SU-DHL-6 (cell line): ENCODE data around the gene DOK7.
"Not testable (repeated sequence)": the region's sequence is repeated elsewhere in the genome, so short reads cannot be mapped to it uniquely, and the experiment has no call there.

Source experiments
- H2AFZ ChIP-seq: fragments of 200-600 bp; sonication (generic); 2 replicates; pipeline ENCODE4 v1.6.1; 2014; ENCODE audit warnings: low read depth, mild to moderate bottlenecking, moderate library complexity, mixed read lengths, antibody characterized with exemption, low read length; ENCODE audit not compliant: severe bottlenecking
- H3F3A ChIP-seq: fragments of 200-600 bp; shearing (Covaris generic); 2 replicates; pipeline ENCODE4 v1.6.0; 2016; ENCODE audit warnings: antibody characterized with exemption, mild to moderate bottlenecking; ENCODE audit not compliant: insufficient read depth
- H3K27ac ChIP-seq: fragments of 200-600 bp; sonication (generic); 2 replicates; pipeline ENCODE4 v1.5.1; 2016; ENCODE audit warnings: low read depth, mild to moderate bottlenecking, low read length, moderate library complexity, mixed read lengths
- H3K27me3 ChIP-seq: fragments of 200-600 bp; sonication (generic), shearing (Covaris generic); 2 replicates; pipeline ENCODE4 v1.6.0; 2014; ENCODE audit warnings: mild to moderate bottlenecking, low read length
- H3K36me3 ChIP-seq: fragments of 200-600 bp; sonication (generic); 2 replicates; pipeline ENCODE4 v1.6.1; 2014; ENCODE audit warnings: mild to moderate bottlenecking, low read length, mixed read lengths
- H3K4me2 ChIP-seq: fragments of 300-600, 200-600 bp; shearing (Covaris generic), sonication (generic); 2 replicates; pipeline ENCODE4 v1.6.0; 2014; ENCODE audit warnings: low read length, low read depth, mild to moderate bottlenecking; ENCODE audit not compliant: poor library complexity, severe bottlenecking
- H3K4me3 ChIP-seq: fragments of 200-600 bp; sonication (generic); 2 replicates; pipeline ENCODE4 v1.5.1; 2014; ENCODE audit warnings: antibody characterized with exemption, low read length, mild to moderate bottlenecking, mixed read lengths; ENCODE audit not compliant: insufficient read depth, poor library complexity, severe bottlenecking
- H3K79me2 ChIP-seq: fragments of 200-600 bp; sonication (generic); 2 replicates; pipeline ENCODE4 v1.6.1; 2014; ENCODE audit warnings: mild to moderate bottlenecking, low read length, moderate library complexity; ENCODE audit not compliant: insufficient read depth
- H3K9ac ChIP-seq: fragments of 200-600 bp; sonication (generic); 2 replicates; pipeline ENCODE4 v1.7.0; 2014; ENCODE audit warnings: mild to moderate bottlenecking, low read length
- H3K9me2 ChIP-seq: fragments of 200-600 bp; sonication (generic); replicated peaks from 2 replicates; pipeline ENCODE4 v1.6.1; 2014; ENCODE audit warnings: low read length; ENCODE audit not compliant: insufficient read depth
- H3K9me3 ChIP-seq: fragments of 200-600 bp; sonication (generic); 2 replicates; pipeline ENCODE4 v1.6.1; 2014; ENCODE audit warnings: low read length, mixed read lengths; ENCODE audit not compliant: insufficient read depth
- H4K20me1 ChIP-seq: fragments of 200-600 bp; sonication (generic); 2 replicates; pipeline ENCODE4 v1.6.1; 2014; ENCODE audit warnings: low read depth, mild to moderate bottlenecking, antibody characterized with exemption, low read length, moderate library complexity, mixed read lengths
- EZH2phosphoT487 ChIP-seq: fragments of 200-600 bp; sonication (generic), shearing (Covaris generic); conservative IDR thresholded peaks from 2 replicates; pipeline ENCODE4 v1.6.1; 2018; ENCODE audit warnings: mild to moderate bottlenecking, antibody characterized with exemption, low read length, moderate library complexity, mixed read lengths
- TF ChIP-seq, protein P1 (sequence below): fragments of 200-600 bp; sonication (generic); IDR thresholded peaks from one replicate; pipeline ENCODE4 v1.5.1; 2017; ENCODE audit warnings: antibody characterized with exemption, mild to moderate bottlenecking, low read length, moderate library complexity; ENCODE audit not compliant: insufficient read depth, poor library complexity, severe bottlenecking

DOK7 gene

DNA sequence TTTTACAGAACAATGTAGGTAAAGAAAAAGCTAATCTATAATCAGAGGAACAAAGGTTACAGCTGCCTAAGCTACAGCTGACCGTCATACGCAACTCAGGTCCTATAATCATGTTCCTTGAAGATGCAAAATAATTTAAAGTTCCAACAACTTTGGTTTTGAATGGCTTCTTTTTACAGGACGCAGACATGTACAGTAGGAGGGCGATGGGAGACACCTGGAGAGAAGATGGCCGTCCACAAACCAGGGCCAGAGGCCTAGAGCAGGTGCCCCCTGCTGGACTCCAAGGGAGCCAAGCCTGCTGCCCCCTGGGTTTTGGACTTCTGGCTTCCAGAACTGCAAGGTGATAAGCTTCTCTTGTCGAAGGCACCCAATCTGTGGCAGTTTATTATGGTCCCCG is 10.7 kb upstream of the DOK7 start:
- Histone ChIP-seq H2AFZ (no peak overlapping the region), H3K27ac (no peak overlapping the region), H3K36me3 (no peaks in the 10 kb centered on the region), H4K20me1 (no peaks in the 10 kb centered on the region), H3K9me3 (no peaks in the 10 kb centered on the region), H3K27me3 (no peaks in the 10 kb centered on the region), H3K9me2 (no peaks in the 10 kb centered on the region), H3K9ac (no peak overlapping the region), H3F3A (no peaks in the 10 kb centered on the region), H3K79me2 (no peaks in the 10 kb centered on the region), H3K4me2 (no peak overlapping the region), H3K4me3 (no peak overlapping the region)
- TF ChIP-seq EZH2phosphoT487 = no peak
- TF ChIP-seq, protein P1, sequence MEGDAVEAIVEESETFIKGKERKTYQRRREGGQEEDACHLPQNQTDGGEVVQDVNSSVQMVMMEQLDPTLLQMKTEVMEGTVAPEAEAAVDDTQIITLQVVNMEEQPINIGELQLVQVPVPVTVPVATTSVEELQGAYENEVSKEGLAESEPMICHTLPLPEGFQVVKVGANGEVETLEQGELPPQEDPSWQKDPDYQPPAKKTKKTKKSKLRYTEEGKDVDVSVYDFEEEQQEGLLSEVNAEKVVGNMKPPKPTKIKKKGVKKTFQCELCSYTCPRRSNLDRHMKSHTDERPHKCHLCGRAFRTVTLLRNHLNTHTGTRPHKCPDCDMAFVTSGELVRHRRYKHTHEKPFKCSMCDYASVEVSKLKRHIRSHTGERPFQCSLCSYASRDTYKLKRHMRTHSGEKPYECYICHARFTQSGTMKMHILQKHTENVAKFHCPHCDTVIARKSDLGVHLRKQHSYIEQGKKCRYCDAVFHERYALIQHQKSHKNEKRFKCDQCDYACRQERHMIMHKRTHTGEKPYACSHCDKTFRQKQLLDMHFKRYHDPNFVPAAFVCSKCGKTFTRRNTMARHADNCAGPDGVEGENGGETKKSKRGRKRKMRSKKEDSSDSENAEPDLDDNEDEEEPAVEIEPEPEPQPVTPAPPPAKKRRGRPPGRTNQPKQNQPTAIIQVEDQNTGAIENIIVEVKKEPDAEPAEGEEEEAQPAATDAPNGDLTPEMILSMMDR = no peak

- H2AFZ ChIP-seq, H3K36me3 ChIP-seq, H3K4me2 ChIP-seq: not testable (repeated sequence)
Observed at GRCh38 chr4:3455596-3455995, 7.5 kb upstream of the DOK7 start.

GRCh38 chr4:3458371-3458770 is 4.7 kb upstream of the DOK7 start:
- Histone ChIP-seq H3K4me2 (no peak overlapping the region), H3F3A (no peaks in the 10 kb centered on the region), H3K36me3 (no peaks in the 10 kb centered on the region), H3K27ac (no peak overlapping the region), H3K79me2 (no peaks in the 10 kb centered on the region), H4K20me1 (no peaks in the 10 kb centered on the region), H3K9ac (no peak overlapping the region), H3K9me2 (no peaks in the 10 kb centered on the region), H3K9me3 (no peaks in the 10 kb centered on the region), H2AFZ (no peak overlapping the region), H3K4me3 (no peak overlapping the region), H3K27me3 (no peaks in the 10 kb centered on the region)
- TF ChIP-seq EZH2phosphoT487 = no peak
- TF ChIP-seq, protein P1 = no peak

More at GRCh38 chr4:3455596-3455995, 7.5 kb upstream of the DOK7 start:
- not testable (repeated sequence) for H3K9ac ChIP-seq, H3F3A ChIP-seq, H3K27me3 ChIP-seq, H3K9me2 ChIP-seq, H3K9me3 ChIP-seq, H3K79me2 ChIP-seq, H3K27ac ChIP-seq, H3K4me3 ChIP-seq, H4K20me1 ChIP-seq

DNA sequence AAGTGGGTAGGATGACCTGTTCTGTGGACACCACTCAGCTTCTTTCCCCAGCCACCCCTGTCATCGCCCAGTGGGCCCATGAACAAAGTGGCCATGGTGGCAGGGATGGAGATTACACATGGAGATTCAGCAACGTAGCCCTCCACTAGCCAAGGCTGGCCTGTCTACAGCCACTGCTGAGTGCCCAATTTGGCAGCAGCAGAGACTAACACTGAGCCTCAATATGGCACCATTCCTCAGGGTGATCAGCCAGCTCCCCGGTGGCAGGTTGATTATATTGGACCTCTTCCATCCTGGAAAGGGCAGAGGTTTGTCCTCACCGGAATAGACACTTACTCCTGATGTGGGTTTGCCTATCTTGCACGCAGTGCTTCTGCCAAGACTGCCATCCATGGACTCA is 4.0 kb upstream of the DOK7 start:
- not testable (repeated sequence) for H3K9me2 ChIP-seq, H3K9ac ChIP-seq, H4K20me1 ChIP-seq, H3K79me2 ChIP-seq, H3K36me3 ChIP-seq, H3F3A ChIP-seq, H3K4me3 ChIP-seq, H2AFZ ChIP-seq, H3K27me3 ChIP-seq, H3K4me2 ChIP-seq, H3K9me3 ChIP-seq, H3K27ac ChIP-seq
